Nephron progenitor cell (in vitro differentiated cells): ENCODE results near the gene COL18A1.

Experiments used
- DNase-seq: peaks from one replicate; pipeline ENCODE4 v3.0.0; 2021
- H3K27ac Mint-ChIP-seq: 2 replicates; pipeline ENCODE4 v1.8.0; 2021; ENCODE audit warnings: mild to moderate bottlenecking, moderate library complexity, mixed read lengths
- H3K27me3 Mint-ChIP-seq: 2 replicates; pipeline ENCODE4 v1.8.0; 2021; ENCODE audit warnings: mild to moderate bottlenecking, low read depth, mixed read lengths; ENCODE audit not compliant: poor library complexity
- H3K36me3 Mint-ChIP-seq: 2 replicates; pipeline ENCODE4 v1.8.0; 2021; ENCODE audit warnings: low read depth, mixed read lengths
- H3K4me1 Mint-ChIP-seq: 2 replicates; pipeline ENCODE4 v1.8.0; 2021; ENCODE audit warnings: mixed read lengths
- H3K4me3 Mint-ChIP-seq: 2 replicates; pipeline ENCODE4 v1.8.0; 2021; ENCODE audit warnings: mild to moderate bottlenecking, moderate library complexity, mixed read lengths
- H3K9me3 Mint-ChIP-seq: 2 replicates; pipeline ENCODE4 v1.8.0; 2021; ENCODE audit warnings: mild to moderate bottlenecking, moderate library complexity, mixed read lengths
- CTCF ChIP-seq: fragments of 200-600 bp; sonication (generic); IDR thresholded peaks from 2 replicates; pipeline ENCODE4 v1.5.0; 2021; ENCODE audit warnings: antibody characterized with exemption

COL18A1 gene

GRCh38 chr21:45487891-45488600 is 83.1 kb downstream of the COL18A1 start:
- Mint-ChIP-seq H3K4me1 (peaks cover 19% of the 10 kb centered on the region), H3K4me3 (no peak overlapping the region), H3K27me3 (no peaks in the 10 kb centered on the region), H3K36me3 (peaks cover 15% of the 10 kb centered on the region), H3K27ac (peak overlapping the region; percentile 71), H3K9me3 (no peaks in the 10 kb centered on the region)
- no peak for TF ChIP-seq CTCF
- DNase-seq, result no peak

- TF ChIP-seq CTCF, result no peak
- Mint-ChIP-seq H3K4me1 (peaks cover 19% of the 10 kb centered on the region), H3K36me3 (peaks cover 6% of the 10 kb centered on the region), H3K4me3 (no peak overlapping the region), H3K27ac (peak overlapping the region; percentile 68), H3K27me3 (no peaks in the 10 kb centered on the region), H3K9me3 (no peaks in the 10 kb centered on the region)
- no peak for DNase-seq
Observed at GRCh38 chr21:45488931-45489721, 84.2 kb downstream of the COL18A1 start.

GRCh38 chr21:45489722-45489982 is 84.7 kb downstream of the COL18A1 start:
- Mint-ChIP-seq H3K4me1 (peaks cover 19% of the 10 kb centered on the region), H3K4me3 (no peak overlapping the region), H3K36me3 (peaks cover 1% of the 10 kb centered on the region), H3K27ac (no peak overlapping the region), H3K27me3 (no peaks in the 10 kb centered on the region), H3K9me3 (no peaks in the 10 kb centered on the region)
- DNase-seq, result no peak
- TF ChIP-seq CTCF, result no peak

- DNase-seq, result no peak
- TF ChIP-seq CTCF, result no peak
- H3K27ac Mint-ChIP-seq, result no peak overlapping the region
- no peaks in the 10 kb centered on the region for H3K36me3 Mint-ChIP-seq
- no peak overlapping the region for H3K4me3 Mint-ChIP-seq
- no peaks in the 10 kb centered on the region for H3K9me3 Mint-ChIP-seq
- no peaks in the 10 kb centered on the region for H3K27me3 Mint-ChIP-seq
- H3K4me1 Mint-ChIP-seq, result peaks cover 19% of the 10 kb centered on the region
Observed at GRCh38 chr21:45490049-45490731, 85.2 kb downstream of the COL18A1 start.

- peaks cover 19% of the 10 kb centered on the region for H3K4me1 Mint-ChIP-seq
- H3K36me3 Mint-ChIP-seq, result no peaks in the 10 kb centered on the region
- H3K27ac Mint-ChIP-seq, result no peak overlapping the region
- no peak overlapping the region for H3K4me3 Mint-ChIP-seq
- H3K27me3 Mint-ChIP-seq, result no peaks in the 10 kb centered on the region
- no peak for DNase-seq
- no peak for TF ChIP-seq CTCF
- H3K9me3 Mint-ChIP-seq, result no peaks in the 10 kb centered on the region
Observed at GRCh38 chr21:45491056-45491455, 86.1 kb downstream of the COL18A1 start.
